GM19035 (cell line): ENCODE data around the gene NHERF1.

Experiments
- ATAC-seq: cut with Tn5 transposase; IDR thresholded peaks from one replicate; pipeline ENCODE4 v1.9.1; 2021; ENCODE audit not compliant: unreplicated experiment

Gene NHERF1

GRCh38 chr17:74767111-74767516 is 18.7 kb downstream of the NHERF1 start:
- ATAC-seq: no peak

DNA sequence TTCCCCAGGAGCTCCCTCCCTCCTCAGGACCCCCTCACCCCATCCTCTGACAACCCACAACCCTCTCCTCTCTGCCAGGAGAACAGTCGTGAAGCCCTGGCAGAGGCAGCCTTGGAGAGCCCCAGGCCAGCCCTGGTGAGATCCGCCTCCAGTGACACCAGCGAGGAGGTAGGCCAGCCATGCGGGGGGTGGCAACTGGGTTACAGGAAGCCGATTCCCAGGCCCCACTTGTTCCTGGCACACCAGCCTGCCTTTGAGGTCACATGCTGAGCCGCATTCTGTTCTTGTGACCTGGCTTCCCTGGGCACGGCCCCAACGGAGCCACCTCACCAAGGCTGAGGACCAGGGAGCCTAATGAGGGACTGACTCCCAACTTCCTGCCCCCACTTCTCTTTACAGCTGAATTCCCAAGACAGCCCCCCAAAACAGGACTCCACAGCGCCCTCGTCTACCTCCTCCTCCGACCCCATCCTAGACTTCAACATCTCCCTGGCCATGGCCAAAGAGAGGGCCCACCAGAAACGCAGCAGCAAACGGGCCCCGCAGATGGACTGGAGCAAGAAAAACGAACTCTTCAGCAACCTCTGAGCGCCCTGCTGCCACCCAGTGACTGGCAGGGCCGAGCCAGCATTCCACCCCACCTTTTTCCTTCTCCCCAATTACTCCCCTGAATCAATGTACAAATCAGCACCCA is 19.8 kb downstream of the NHERF1 start:
- ATAC-seq: no peak

DNA sequence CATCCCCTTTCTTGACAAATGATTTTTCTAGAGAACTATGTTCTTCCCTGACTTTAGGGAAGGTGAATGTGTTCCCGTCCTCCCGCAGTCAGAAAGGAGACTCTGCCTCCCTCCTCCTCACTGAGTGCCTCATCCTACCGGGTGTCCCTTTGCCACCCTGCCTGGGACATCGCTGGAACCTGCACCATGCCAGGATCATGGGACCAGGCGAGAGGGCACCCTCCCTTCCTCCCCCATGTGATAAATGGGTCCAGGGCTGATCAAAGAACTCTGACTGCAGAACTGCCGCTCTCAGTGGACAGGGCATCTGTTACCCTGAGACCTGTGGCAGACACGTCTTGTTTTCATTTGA is 20.3 kb downstream of the NHERF1 start:
- ATAC-seq: no peak

DNA sequence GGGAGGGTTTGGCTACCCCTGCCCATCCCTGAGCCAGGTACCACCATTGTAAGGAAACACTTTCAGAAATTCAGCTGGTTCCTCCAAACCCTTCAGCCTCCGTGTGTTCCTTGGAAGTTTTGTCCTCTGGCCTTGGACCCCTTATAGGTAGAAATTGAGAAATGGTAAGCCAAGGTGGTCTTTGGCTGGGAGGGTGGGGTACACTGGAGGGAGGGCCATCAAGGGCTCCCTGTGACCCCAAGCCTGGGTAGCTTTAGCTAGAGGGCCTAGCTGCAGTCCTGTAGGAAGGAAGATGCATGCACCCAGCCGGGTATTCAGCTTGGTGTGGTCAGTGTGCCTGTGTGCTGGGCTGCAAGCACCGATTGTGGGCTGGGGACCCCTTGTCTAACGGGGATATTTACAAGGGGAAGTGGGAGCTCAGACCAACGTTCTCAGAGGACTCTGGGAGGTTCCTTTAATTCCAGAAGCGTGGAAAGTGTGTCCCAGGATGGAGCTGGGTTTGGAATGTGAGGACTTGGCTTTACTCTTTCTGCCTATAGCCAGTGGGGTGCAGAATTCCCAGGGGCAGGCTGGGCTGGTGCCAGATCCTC is 20.9 kb downstream of the NHERF1 start:
- no peak for ATAC-seq

DNA sequence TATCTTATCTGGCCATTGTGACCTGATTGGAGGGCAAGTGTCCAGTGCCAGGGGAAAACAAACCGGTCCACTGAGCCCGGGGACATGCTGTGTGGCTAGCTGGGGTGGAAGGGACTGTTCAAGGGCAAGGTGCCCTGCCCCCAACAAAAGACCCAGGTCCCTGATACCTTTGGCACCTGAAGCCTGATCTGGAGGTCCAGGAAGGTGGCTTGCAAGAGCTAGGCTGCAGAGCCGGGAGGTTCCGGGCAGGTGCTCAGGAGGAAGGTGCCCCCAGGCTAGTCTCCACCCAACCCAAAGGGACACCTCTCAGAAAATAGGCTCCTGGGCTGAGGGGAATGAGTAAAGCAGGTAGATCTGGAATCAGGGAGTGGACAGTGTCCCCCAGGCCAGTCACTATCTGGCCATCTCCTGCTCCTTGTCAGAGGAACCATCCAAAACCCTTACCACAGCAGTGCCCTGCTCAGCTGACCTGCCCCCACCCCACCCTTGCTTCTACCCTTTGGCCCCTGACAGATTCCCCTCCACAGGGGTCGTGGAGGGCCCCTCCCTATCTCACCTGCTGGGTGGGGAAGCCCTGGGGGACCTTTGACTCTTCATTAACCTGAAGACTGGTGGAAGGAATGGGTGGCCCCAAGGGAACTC is 21.5 kb downstream of the NHERF1 start:
- ATAC-seq: no peak

GRCh38 chr17:74770498-74771318 is 22.3 kb downstream of the NHERF1 start:
- no peak for ATAC-seq

DNA sequence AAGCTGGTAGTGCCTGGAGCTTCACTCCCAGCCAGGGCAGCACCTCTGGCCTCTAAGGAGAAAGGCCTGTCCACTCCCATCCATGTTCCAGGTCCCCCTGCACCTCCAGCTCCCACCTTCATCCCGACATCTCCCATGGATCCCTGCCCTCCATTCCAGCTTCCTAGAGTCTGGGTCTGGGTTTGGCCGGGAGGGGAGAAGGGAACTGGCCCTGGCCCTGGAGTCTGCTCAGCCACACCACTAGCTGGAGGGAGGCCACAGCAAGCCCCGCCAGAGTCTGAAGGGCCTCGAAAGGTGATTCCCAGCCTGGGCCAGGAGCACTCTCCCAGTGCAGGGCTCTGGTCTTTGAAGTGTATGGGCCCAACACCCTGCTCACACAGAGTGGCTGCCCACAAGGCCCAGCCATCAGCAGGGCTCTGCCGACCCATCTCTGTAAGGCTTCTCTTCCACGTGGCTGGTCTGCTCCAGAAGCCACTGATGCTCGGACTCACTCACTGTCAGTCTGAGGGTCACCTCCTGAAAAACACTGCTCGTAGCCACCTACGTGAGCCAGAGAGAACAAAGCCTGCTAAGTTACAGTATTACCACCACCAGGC is 23.0 kb downstream of the NHERF1 start:
- ATAC-seq: no peak

- ATAC-seq: no peak
Observed at GRCh38 chr17:74772053-74772452, 23.6 kb downstream of the NHERF1 start.

DNA sequence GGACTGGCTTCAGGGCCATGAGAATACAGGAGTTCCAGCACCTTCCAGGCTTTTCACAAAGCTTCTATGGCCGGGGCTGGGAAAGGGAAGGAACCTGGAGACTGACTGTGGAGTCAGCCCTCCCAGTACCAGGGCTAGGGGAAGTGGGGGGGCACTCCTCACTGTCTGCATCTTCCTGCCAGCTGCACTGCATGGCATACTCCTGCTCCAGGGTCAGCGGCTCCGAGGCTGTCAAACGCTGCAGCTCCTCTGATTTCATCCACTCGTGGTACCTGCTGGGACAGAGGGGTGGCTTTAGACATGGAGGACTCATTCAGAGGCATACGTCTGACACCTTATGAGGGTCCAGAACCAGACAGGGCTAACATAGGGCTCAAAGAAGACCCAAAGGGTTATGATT is 25.0 kb downstream of the NHERF1 start:
- no peak for ATAC-seq

DNA sequence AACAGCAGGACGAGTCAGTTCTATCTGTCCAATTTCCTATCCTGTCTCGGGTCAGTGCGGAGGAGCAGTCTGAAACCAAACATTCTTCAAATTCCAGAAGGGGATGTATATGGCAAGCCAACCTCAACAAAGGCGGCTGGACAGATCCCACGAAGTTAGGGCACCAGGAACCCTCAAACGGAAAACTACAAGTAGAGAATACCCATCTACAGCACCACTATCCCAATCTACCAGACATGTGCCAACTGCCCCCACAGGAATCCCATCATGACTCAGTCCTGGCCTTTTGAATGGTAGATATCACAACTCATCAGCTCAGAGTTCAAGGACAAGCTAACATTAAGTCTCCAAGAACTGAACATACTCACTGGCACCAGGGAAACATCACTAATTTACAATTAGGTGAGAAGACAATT is 25.5 kb downstream of the NHERF1 start:
- no peak for ATAC-seq

GRCh38 chr17:74775409-74776043 is 27.1 kb downstream of the NHERF1 start:
- ATAC-seq: no peak

- peak; percentile 68 for ATAC-seq
Observed at GRCh38 chr17:74776044-74776962, 27.9 kb downstream of the NHERF1 start, which contains the start of gene NAT9. NAT9 (minus strand) TSS chr17:74776345; CDS start chr17:74775698, 647 bp downstream.

GRCh38 chr17:74776990-74777389 is 28.6 kb downstream of the NHERF1 start:
- no peak for ATAC-seq

- ATAC-seq: no peak
Observed at GRCh38 chr17:74777901-74778515, 29.6 kb downstream of the NHERF1 start.

GRCh38 chr17:74778960-74779359 is 30.5 kb downstream of the NHERF1 start:
- no peak for ATAC-seq

DNA sequence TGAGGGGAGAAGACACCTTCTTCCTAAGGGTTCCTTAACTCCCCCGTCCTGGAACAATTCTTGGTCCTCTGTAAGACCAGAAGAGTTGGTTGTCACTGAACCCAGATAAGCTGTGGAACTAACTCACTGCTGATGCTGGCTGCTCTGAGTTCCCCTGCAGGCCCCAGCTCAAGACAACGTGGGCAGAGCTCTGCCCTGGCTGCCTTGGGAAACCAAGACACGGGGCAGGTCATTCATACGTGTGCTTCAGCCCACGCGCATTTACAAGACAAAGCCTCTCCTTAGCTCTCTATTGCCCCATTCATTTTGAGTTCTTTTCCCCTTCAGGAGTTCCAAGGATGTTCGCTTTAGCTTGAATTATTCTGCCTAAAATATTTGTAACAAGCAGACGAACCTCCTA is 31.1 kb downstream of the NHERF1 start:
- ATAC-seq: no peak

DNA sequence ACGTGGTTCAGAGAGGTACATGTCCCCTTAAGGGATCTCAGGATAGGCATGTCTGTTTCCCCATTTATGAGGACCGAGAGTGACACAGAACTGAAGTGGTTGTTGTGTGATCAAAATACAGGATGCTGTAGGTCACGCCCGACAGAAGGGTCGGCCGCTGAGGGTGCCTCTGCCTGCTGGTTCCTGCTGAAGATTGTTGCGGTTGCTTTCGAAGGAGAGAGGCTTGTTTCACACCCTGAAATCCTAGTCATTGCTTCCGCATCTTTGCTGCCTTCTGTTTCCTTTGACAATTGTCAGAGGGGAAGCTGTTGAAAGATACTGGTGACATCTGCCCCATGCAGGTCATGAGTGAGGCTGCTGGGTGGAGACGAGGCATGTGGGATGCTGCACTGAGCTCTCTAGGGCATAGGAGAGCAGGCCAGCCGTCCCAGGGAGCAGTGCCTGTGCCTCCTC is 31.5 kb downstream of the NHERF1 start:
- ATAC-seq: peak; percentile 40

DNA sequence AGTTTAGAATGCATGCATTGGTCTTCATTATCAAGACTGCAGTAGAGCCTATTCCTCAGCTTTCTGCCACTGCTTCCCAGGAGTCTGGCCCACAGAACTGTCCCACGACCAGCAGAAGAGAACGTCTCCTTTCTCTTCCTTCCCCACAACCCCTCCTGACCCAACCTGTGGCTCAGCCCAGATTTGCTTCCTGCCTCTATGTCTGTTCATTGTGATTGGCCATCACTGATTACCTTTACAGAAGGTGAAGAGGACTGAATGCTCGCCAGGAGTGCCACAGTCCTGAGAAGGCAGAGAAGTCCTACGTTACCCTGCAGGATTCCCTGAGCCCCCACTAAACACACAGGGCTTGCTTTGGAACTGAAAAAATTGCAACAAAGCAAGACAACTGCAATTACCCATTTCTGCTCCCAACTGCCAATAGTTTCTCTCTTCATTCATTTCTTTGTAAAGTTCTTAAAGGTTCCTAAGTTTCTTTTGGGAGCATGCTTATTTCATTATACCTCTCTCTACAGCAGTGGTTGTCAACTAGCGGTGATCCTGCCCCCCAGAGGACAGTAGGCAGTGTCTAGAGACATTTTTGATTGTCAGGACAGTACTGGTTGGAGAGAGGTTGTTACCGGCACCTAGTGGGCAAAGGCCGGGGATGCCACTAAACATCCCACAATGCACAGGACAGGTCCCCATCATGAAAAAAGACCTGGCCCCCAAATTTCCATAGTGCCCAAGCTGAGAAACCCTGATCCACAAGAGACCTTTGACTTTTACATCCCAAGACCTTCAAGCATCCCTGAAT is 32.2 kb downstream of the NHERF1 start:
- ATAC-seq: no peak
